ENCODE data around the gene C9orf72. TPM values are rescaled to one million over a fixed set of nuclear protein-coding genes. Genes with fewer than 3 reads are reported as not detected.

Gene C9orf72
- total and polyA plus RNA-seq, 9 of the 15 experiments (the other 6 are each of a cell fraction or from before 2014, with no cell fraction given): 2.3 to 7.3 (median 4.1) TPM

DNA sequence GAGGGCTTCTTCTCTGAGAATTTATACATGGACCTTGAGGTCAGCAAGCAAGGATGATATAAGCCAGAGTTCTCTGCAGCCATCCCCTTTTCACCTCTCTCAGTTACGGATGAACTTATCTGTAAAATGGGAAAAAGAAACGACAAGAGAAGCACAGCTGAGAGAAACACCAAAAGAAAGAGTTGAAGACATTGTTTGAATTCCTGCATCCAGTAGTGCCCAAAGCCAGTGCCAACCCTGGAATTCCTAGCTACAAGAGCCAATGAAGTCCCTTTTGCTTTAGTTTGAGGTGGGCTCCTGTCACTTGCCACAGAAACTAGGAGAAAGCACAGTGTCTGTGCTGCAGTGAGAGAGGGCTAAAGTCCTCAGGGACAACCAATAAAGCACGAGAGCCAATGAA lies 37.1 kb downstream of the C9orf72 start:
- H3K36me3 ChIP-seq (ENCODE audit: control insufficient read depth, insufficient read depth, low read length): no peaks in the 10 kb centered on the region
- FAIRE-seq (no peak), ATAC-seq (no peak), DNase-seq (ENCODE audit: extremely low read depth in 1 of 4, low spot score in 3 of 4) (no peak)
- peaks cover 0 to 2% of the 10 kb centered on the region in 2 experiments; a peak in 3 of 5 replicates for H3K4me1 ChIP-seq (replicated peaks in 1 of 2; ENCODE audit: control insufficient read depth in 2 of 2, insufficient read depth in 2 of 2, low read length in 2 of 2)
- intact Hi-C loops (cut with micrococcal nuclease): loop anchor here (2.0 to 10.0 kb wide), 2 partner anchors 101 to 203 kb away; no protein-coding TSS in a partner anchor
- H3K79me2 ChIP-seq (ENCODE audit: control insufficient read depth, insufficient read depth, low read length): no peaks in the 10 kb centered on the region
- WGBS (ENCODE audit: insufficient coverage, low coverage, missing lambda C conversion rate): no CpG with 5 or more reads among the region's 3 CpGs
- no peak overlapping the region for H2AFZ ChIP-seq (ENCODE audit: low read depth, low read length)
- H3K9ac ChIP-seq (ENCODE audit: insufficient read depth in 1 of 2, low read depth in 2 of 2, low read length in 2 of 2): no peak overlapping the region
- H3K9me1 ChIP-seq (ENCODE audit: control insufficient read depth, insufficient read depth, low read length): no peaks in the 10 kb centered on the region
- CTCF ChIA-PET (ENCODE audit: low intra/inter-chr PET ratio): no interaction called here
- no peak overlapping the region for H3K4me3 ChIP-seq
- no peaks in the 10 kb centered on the region for H3K9me3 ChIP-seq (replicated peaks; ENCODE audit: control insufficient read depth, insufficient read depth, low read depth, low read length)
- H3K27me3 ChIP-seq (ENCODE audit: control insufficient read depth in 2 of 2, insufficient read depth in 2 of 2, low read length in 2 of 2): no peaks in the 10 kb centered on the region
- POLR2A ChIA-PET: interaction anchor here (0.6 kb wide), 1 partner anchor 33 kb away, joined by 3 read pairs; no protein-coding TSS in a partner anchor
- no peak overlapping the region for H3K4me2 ChIP-seq (ENCODE audit: insufficient read depth, low read length)
- in situ Hi-C loops (cut with MboI): no loop called here
- no peak overlapping the region for H3K27ac ChIP-seq (ENCODE audit: extremely low read depth, low read depth, low read length)
- no peaks in the 10 kb centered on the region for H4K20me1 ChIP-seq (replicated peaks; ENCODE audit: control insufficient read depth, insufficient read depth, low read length)
- no TSS peak for BruUV-seq (replicated peaks)
- TF ChIP-seq ZNF79 (CRISPR knock-in tag; IDR thresholded peaks at IDR 0.05; ENCODE audit: low read depth) (no peak), ZNF253 (CRISPR knock-in tag; conservative IDR thresholded peaks at IDR 0.05) (no peak), SRF (CRISPR knock-in tag; IDR thresholded peaks at IDR 0.05) (no peak), BHLHE40 (IDR thresholded peaks at IDR 0.05; ENCODE audit: low read length) (no peak), POLR2AphosphoS5 (IDR thresholded peaks at IDR 0.05; ENCODE audit: control insufficient read depth, insufficient read depth, low read depth, low read length) (no peak), RNF2 (IDR thresholded peaks at IDR 0.05) (no peak), SRSF9 (IDR thresholded peaks at IDR 0.05; ENCODE audit: borderline replicate concordance, low read depth, low read length) (no peak), GATAD2B (IDR thresholded peaks at IDR 0.05; ENCODE audit: borderline replicate concordance) (no peak), ZC3H11A (IDR thresholded peaks at IDR 0.05; ENCODE audit: low read depth, low read length) (no peak), SP1 (CRISPR knock-in tag; IDR thresholded peaks at IDR 0.05) (no peak), CREBBP (IDR thresholded peaks at IDR 0.05; ENCODE audit: low read depth, low read length) (no peak), ZNF146 (CRISPR knock-in tag; IDR thresholded peaks at IDR 0.05; ENCODE audit: unreplicated experiment) (no peak), POLR3A (IDR thresholded peaks at IDR 0.05; ENCODE audit: borderline replicate concordance, extremely low read depth, insufficient read depth, insufficient read length) (no peak), RUNX1 (IDR thresholded peaks at IDR 0.05; ENCODE audit: low read depth) (no peak), OTX1 (CRISPR knock-in tag; IDR thresholded peaks at IDR 0.05) (no peak), FOXP1 (CRISPR knock-in tag; IDR thresholded peaks at IDR 0.05) (no peak)

Measured in K562 (cell line).